Fibroblast of lung (primary cell): ENCODE data around the gene MEF2D. TPM values are rescaled to one million over a fixed set of nuclear protein-coding genes. Genes with fewer than 3 reads are reported as not detected.

ENCODE experiments used
- DNase-seq, 2 donors: peaks; one replicate each; pipeline versions ENCODE4 v3.0.0 to v3.0.0-alpha.2; 2010; ENCODE audit warnings: low read depth in 2 of 2
- H2AFZ ChIP-seq: 2 replicates; pipeline ENCODE4 v1.5.1; 2012; ENCODE audit warnings: low read length, control low read depth, inconsistent platforms
- H3K27ac ChIP-seq: 2 replicates; pipeline ENCODE4 v1.5.1; 2011; ENCODE audit warnings: low read length, control low read depth; ENCODE audit not compliant: insufficient read depth
- H3K27me3 ChIP-seq: 2 replicates; pipeline ENCODE4 v1.5.1; 2011; ENCODE audit warnings: mild to moderate bottlenecking, low read length; ENCODE audit not compliant: control insufficient read depth, insufficient read depth
- H3K36me3 ChIP-seq: 2 replicates; pipeline ENCODE4 v1.5.1; 2011; ENCODE audit warnings: low read length; ENCODE audit not compliant: control insufficient read depth, insufficient read depth
- H3K4me1 ChIP-seq: 2 replicates; pipeline ENCODE4 v1.5.1; 2011; ENCODE audit warnings: low read length; ENCODE audit not compliant: control insufficient read depth, insufficient read depth; ENCODE audit errors: extremely low read depth
- H3K4me2 ChIP-seq: 2 replicates; pipeline ENCODE4 v1.5.1; 2011; ENCODE audit warnings: low read length, control low read depth; ENCODE audit not compliant: insufficient read depth; ENCODE audit errors: extremely low read depth
- H3K4me3 ChIP-seq, 4 experiments: fragments of 200-600 bp in 1 of 4; sonication (generic) in 1 of 4; replicated peaks in 1 of 4; 2 replicates each; pipeline ENCODE4 v1.5.1; 2011 to 2016; ENCODE audit warnings: low read length in 4 of 4, low read depth in 3 of 4, mild to moderate bottlenecking in 3 of 4, control low read depth in 2 of 4, inconsistent platforms in 1 of 4, mixed read lengths in 1 of 4; ENCODE audit not compliant: insufficient read depth in 1 of 4; ENCODE audit errors: control extremely low read depth in 1 of 4
- H3K79me2 ChIP-seq: 2 replicates; pipeline ENCODE4 v1.5.1; 2012; ENCODE audit warnings: mild to moderate bottlenecking, low read length, inconsistent platforms; ENCODE audit not compliant: control insufficient read depth, insufficient read depth
- H3K9ac ChIP-seq: 2 replicates; pipeline ENCODE4 v1.5.1; 2011; ENCODE audit warnings: mild to moderate bottlenecking, low read length, control low read depth; ENCODE audit not compliant: insufficient read depth
- H3K9me3 ChIP-seq: 2 replicates; pipeline ENCODE4 v1.5.1; 2012; ENCODE audit warnings: low read depth, low read length; ENCODE audit not compliant: control insufficient read depth, insufficient read depth
- H4K20me1 ChIP-seq: 2 replicates; pipeline ENCODE4 v1.5.1; 2011; ENCODE audit warnings: low read length; ENCODE audit not compliant: control insufficient read depth, insufficient read depth; ENCODE audit errors: extremely low read depth
- CTCF ChIP-seq, 2 donors: IDR thresholded peaks in 1 of 2; conservative IDR thresholded peaks in 1 of 2; 1 replicate in 1 of 2; 2 replicates in 1 of 2; pipeline ENCODE4 v1.5.1; 2011 to 2012; ENCODE audit warnings: low read length in 2 of 2, control low read depth in 1 of 2, inconsistent platforms in 1 of 2, low read depth in 1 of 2, mild to moderate bottlenecking in 1 of 2
- EZH2 ChIP-seq: IDR thresholded peaks from 2 replicates; pipeline ENCODE4 v1.5.1; 2012; ENCODE audit warnings: low read length, control low read depth, mild to moderate bottlenecking; ENCODE audit errors: missing control alignments
- polyA plus RNA-seq, 2 donors: library from polyadenylated mRNA; depleted of rRNA in 1 of 2; stranded (reverse) in 1 of 2; unstranded in 1 of 2; fragments of >200 nt; gene quantifications; 2 replicates each; pipeline ENCODE4 v1.2.1, GENCODE V29; 2011 to 2012; ENCODE audit warnings: missing spikeins in 1 of 2
- total RNA-seq: library from RNA; depleted of rRNA; stranded (reverse); fragments of >200 nt; gene quantifications from 2 replicates; pipeline ENCODE4 v1.2.1, GENCODE V29; 2014

MEF2D gene
- total and polyA plus RNA-seq, 2 donors (not counting 1 experiment from before 2014, with no cell fraction given), result 9.9 to 12.7 TPM

GRCh38 chr1:156515956-156516355 is 15.4 kb upstream of the MEF2D start:
- Histone ChIP-seq H3K9me3 (no peaks in the 10 kb centered on the region), H3K9ac (no peak overlapping the region), H3K79me2 (no peaks in the 10 kb centered on the region), H3K27ac (no peak overlapping the region), H3K4me3 (no peak overlapping the region), H4K20me1 (no peaks in the 10 kb centered on the region), H3K4me1 (peaks cover 2% of the 10 kb centered on the region), H3K4me2 (no peak overlapping the region), H3K36me3 (no peaks in the 10 kb centered on the region), H3K27me3 (no peaks in the 10 kb centered on the region), H2AFZ (no peak overlapping the region)
- DNase-seq, result no peak
- TF ChIP-seq EZH2 (no peak), CTCF (conservative IDR thresholded peaks at IDR 0.05 in 1 of 2, IDR thresholded peaks at IDR 0.05 in 1 of 2; ENCODE audit: low read depth in 1 of 2, low read length in 2 of 2) (no peak)

GRCh38 chr1:156513185-156513584 is 12.6 kb upstream of the MEF2D start:
- Histone ChIP-seq H3K36me3 (no peaks in the 10 kb centered on the region), H3K79me2 (no peaks in the 10 kb centered on the region), H3K4me2 (no peak overlapping the region), H4K20me1 (no peaks in the 10 kb centered on the region), H3K4me3 (no peak overlapping the region), H3K4me1 (peaks cover 16% of the 10 kb centered on the region), H3K9ac (no peak overlapping the region), H2AFZ (no peak overlapping the region), H3K27ac (no peak overlapping the region), H3K9me3 (no peaks in the 10 kb centered on the region), H3K27me3 (no peaks in the 10 kb centered on the region)
- no peak for TF ChIP-seq EZH2
- TF ChIP-seq CTCF (conservative IDR thresholded peaks at IDR 0.05 in 1 of 2, IDR thresholded peaks at IDR 0.05 in 1 of 2; ENCODE audit: low read depth in 1 of 2, low read length in 2 of 2), result no peak
- peak in 1 of 2 donors; percentile 72 for DNase-seq

- no peak overlapping the region for H3K4me3 ChIP-seq
- H2AFZ ChIP-seq, result no peak overlapping the region
- H3K36me3 ChIP-seq, result no peaks in the 10 kb centered on the region
- no peaks in the 10 kb centered on the region for H3K79me2 ChIP-seq
- H3K4me1 ChIP-seq, result peaks cover 20% of the 10 kb centered on the region
- H4K20me1 ChIP-seq, result no peaks in the 10 kb centered on the region
- no peaks in the 10 kb centered on the region for H3K9me3 ChIP-seq
- peak in 1 of 2 donors; percentile 86 for DNase-seq
- no peaks in the 10 kb centered on the region for H3K27me3 ChIP-seq
- TF ChIP-seq CTCF (conservative IDR thresholded peaks at IDR 0.05 in 1 of 2, IDR thresholded peaks at IDR 0.05 in 1 of 2; ENCODE audit: low read depth in 1 of 2, low read length in 2 of 2) (no peak), EZH2 (no peak)
- H3K27ac ChIP-seq, result no peak overlapping the region
- H3K9ac ChIP-seq, result no peak overlapping the region
- no peak overlapping the region for H3K4me2 ChIP-seq
These were observed 11.1 kb upstream of the MEF2D start for GRCh38 chr1:156511644-156512043.
